WTC11 (cell line): ENCODE measurements around the gene COL16A1. TPM values are rescaled to one million over a fixed set of nuclear protein-coding genes. Genes with fewer than 3 reads are reported as not detected.

Source experiments
- ATAC-seq: fragments of 200-7000 bp; cut with Tn5 transposase; 2 replicates; pipeline ENCODE4 v1.10.0; 2021; ENCODE audit warnings: mild to moderate bottlenecking, moderate library complexity
- CTCF ChIA-PET: fragments of 300-600 bp; sonication (Branson Sonifier 250); formaldehyde crosslinking; loops from one replicate; lab custom pipeline; 2021; ENCODE audit warnings: antibody characterized with exemption; lab: Charles Lee
- POLR2A ChIA-PET: fragments of 350-600 bp; sonication (Branson Sonifier 250); formaldehyde crosslinking; loops from one replicate; lab custom pipeline; 2021; ENCODE audit warnings: antibody characterized with exemption; lab: Charles Lee
- DNase-seq: peaks from one replicate; pipeline ENCODE4 v3.0.0; 2021; ENCODE audit warnings: low spot score
- H3K27ac Mint-ChIP-seq: 2 replicates; pipeline ENCODE4 v1.8.0; 2021; ENCODE audit warnings: mixed read lengths
- H3K27me3 Mint-ChIP-seq: 2 replicates; pipeline ENCODE4 v1.8.0; 2021; ENCODE audit warnings: low read depth, mild to moderate bottlenecking, moderate library complexity, mixed read lengths
- H3K36me3 Mint-ChIP-seq: 2 replicates; pipeline ENCODE4 v1.8.0; 2021; ENCODE audit warnings: mixed read lengths
- H3K4me1 Mint-ChIP-seq: 2 replicates; pipeline ENCODE4 v1.8.0; 2022; ENCODE audit warnings: mixed read lengths
- H3K4me3 Mint-ChIP-seq: 2 replicates; pipeline ENCODE4 v1.8.0; 2021; ENCODE audit warnings: mild to moderate bottlenecking, moderate library complexity, mixed read lengths
- H3K9me3 Mint-ChIP-seq: 2 replicates; pipeline ENCODE4 v1.8.0; 2021; ENCODE audit warnings: mixed read lengths
- CBFB ChIP-seq: sonication (generic); formaldehyde crosslinking; IDR thresholded peaks from 2 replicates; pipeline ENCODE4 v1.8.1; 2022; ENCODE audit warnings: mild to moderate bottlenecking, low read depth, missing genetic modification reagents
- FOXJ3 ChIP-seq: sonication (generic); formaldehyde crosslinking; IDR thresholded peaks from 2 replicates; pipeline ENCODE4 v1.9.0; 2021; ENCODE audit warnings: missing genetic modification reagents, mild to moderate bottlenecking, borderline replicate concordance
- FOXK1 ChIP-seq: sonication (generic); formaldehyde crosslinking; IDR thresholded peaks from 2 replicates; pipeline ENCODE4 v1.8.0; 2022; ENCODE audit warnings: mild to moderate bottlenecking, moderate library complexity, missing genetic modification reagents
- GABPB1 ChIP-seq: sonication (generic); formaldehyde crosslinking; IDR thresholded peaks from 2 replicates; pipeline ENCODE4 v1.8.1; 2023; ENCODE audit warnings: mild to moderate bottlenecking, missing genetic modification reagents
- GRHL2 ChIP-seq: fragments of 250-450 bp; sonication (Bioruptor Pico); IDR thresholded peaks from 2 replicates; pipeline ENCODE4 v1.8.0; 2022; ENCODE audit warnings: mild to moderate bottlenecking, moderate library complexity; ENCODE audit not compliant: insufficient replicate concordance, severe bottlenecking
- NFE2L1 ChIP-seq: sonication (generic); formaldehyde crosslinking; IDR thresholded peaks from 2 replicates; pipeline ENCODE4 v1.8.1; 2023; ENCODE audit warnings: missing genetic modification reagents
- NFYB ChIP-seq: sonication (generic); formaldehyde crosslinking; conservative IDR thresholded peaks from 2 replicates; pipeline ENCODE4 v1.8.0; 2022; ENCODE audit warnings: low read depth, missing genetic modification reagents
- NR3C1 ChIP-seq: sonication (generic); formaldehyde crosslinking; conservative IDR thresholded peaks from 2 replicates; pipeline ENCODE4 v1.8.1; 2023; ENCODE audit warnings: low read depth, mild to moderate bottlenecking, missing genetic modification reagents
- RORB ChIP-seq: fragments of 250-450 bp; sonication (Bioruptor Pico); IDR thresholded peaks from 2 replicates; pipeline ENCODE4 v1.9.0; 2021; ENCODE audit warnings: mild to moderate bottlenecking
- TCF7 ChIP-seq: sonication (generic); formaldehyde crosslinking; IDR thresholded peaks from 2 replicates; pipeline ENCODE4 v1.8.0; 2022; ENCODE audit warnings: mild to moderate bottlenecking, low read depth, missing genetic modification reagents, moderate library complexity
- TEAD4 ChIP-seq: sonication (generic); formaldehyde crosslinking; IDR thresholded peaks from 2 replicates; pipeline ENCODE4 v1.8.0; 2022; ENCODE audit warnings: mild to moderate bottlenecking, missing genetic modification reagents
- ZBTB21 ChIP-seq: sonication (generic); formaldehyde crosslinking; IDR thresholded peaks from 2 replicates; pipeline ENCODE4 v1.8.1; 2023; ENCODE audit warnings: mild to moderate bottlenecking, missing genetic modification reagents, borderline replicate concordance
- ZNF219 ChIP-seq: sonication (generic); formaldehyde crosslinking; IDR thresholded peaks from 2 replicates; pipeline ENCODE4 v1.8.0; 2023; ENCODE audit warnings: missing genetic modification reagents, mild to moderate bottlenecking, borderline replicate concordance
- ZNF671 ChIP-seq: fragments of 250-450 bp; sonication (Bioruptor Pico); IDR thresholded peaks from 2 replicates; pipeline ENCODE4 v1.8.0; 2021; ENCODE audit warnings: mild to moderate bottlenecking
- total RNA-seq: library from RNA; stranded (reverse); gene quantifications from 3 replicates; pipeline ENCODE4 v1.2.3, GENCODE V29; 2021
- TF ChIP-seq, protein P1 (sequence below): sonication (generic); formaldehyde crosslinking; conservative IDR thresholded peaks from 2 replicates; pipeline ENCODE4 v1.8.1; 2022; ENCODE audit warnings: mild to moderate bottlenecking, missing genetic modification reagents
- TF ChIP-seq, protein P2 (sequence below): sonication (generic); formaldehyde crosslinking; IDR thresholded peaks from 2 replicates; pipeline ENCODE4 v1.8.1; 2022; ENCODE audit warnings: missing genetic modification reagents, borderline replicate concordance
- TF ChIP-seq, protein P3 (sequence below): fragments of 250-450 bp; sonication (Bioruptor Pico); conservative IDR thresholded peaks from 2 replicates; pipeline ENCODE4 v1.9.0; 2021; ENCODE audit warnings: mild to moderate bottlenecking
- TF ChIP-seq, protein P4 (sequence below): sonication (generic); formaldehyde crosslinking; IDR thresholded peaks from 2 replicates; pipeline ENCODE4 v1.8.1; 2022; ENCODE audit warnings: low read depth, mild to moderate bottlenecking, moderate library complexity, missing genetic modification reagents, borderline replicate concordance
- TF ChIP-seq, protein P5 (sequence below): sonication (generic); formaldehyde crosslinking; IDR thresholded peaks from 2 replicates; pipeline ENCODE4 v1.8.1; 2023; ENCODE audit warnings: mild to moderate bottlenecking, missing genetic modification reagents, moderate library complexity
- TF ChIP-seq, protein P6 (sequence below): sonication (generic); formaldehyde crosslinking; IDR thresholded peaks from 2 replicates; pipeline ENCODE4 v1.8.1; 2022; ENCODE audit warnings: mild to moderate bottlenecking, missing genetic modification reagents, moderate library complexity, borderline replicate concordance
- TF ChIP-seq, protein P7 (sequence below): sonication (generic); formaldehyde crosslinking; IDR thresholded peaks from 2 replicates; pipeline ENCODE4 v1.8.0; 2022; ENCODE audit warnings: missing genetic modification reagents

The COL16A1 gene
- total RNA-seq, 1 experiment from 2014 or later: 8.8 TPM

DNA sequence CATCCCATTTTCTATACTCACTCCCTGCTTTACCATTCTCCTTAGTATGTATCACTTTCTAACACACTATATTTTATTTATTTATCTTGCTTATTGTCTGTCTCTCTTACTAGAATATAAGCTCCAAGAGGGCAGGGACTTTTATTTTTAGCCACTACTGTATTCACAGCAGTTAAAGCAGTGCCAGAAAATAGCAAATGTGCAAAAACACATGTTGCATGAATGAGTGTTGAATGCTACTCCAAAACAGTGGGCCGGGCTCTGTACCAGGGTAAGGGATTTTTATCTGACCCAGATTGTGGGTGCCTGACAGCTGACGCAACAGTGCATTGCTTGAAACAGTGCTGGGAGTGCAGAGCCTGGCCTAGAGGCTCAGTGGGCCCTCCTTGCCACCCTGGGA lies 24.7 kb downstream of the COL16A1 start:
- CTCF ChIA-PET: interaction anchor here (0.9 to 4.4 kb wide), 14 partner anchors 9 to 110 kb away, joined by 3 to 22 read pairs (median 6); partner anchors contain the start of gene COL16A1
- Mint-ChIP-seq H3K27me3 (no peaks in the 10 kb centered on the region; the same call in 1 of the 2 replicates), H3K36me3 (no peaks in the 10 kb centered on the region), H3K4me3 (no peak overlapping the region), H3K9me3 (no peaks in the 10 kb centered on the region)
- DNase-seq: no peak
- no peak for ATAC-seq
- TF ChIP-seq, protein P1, sequence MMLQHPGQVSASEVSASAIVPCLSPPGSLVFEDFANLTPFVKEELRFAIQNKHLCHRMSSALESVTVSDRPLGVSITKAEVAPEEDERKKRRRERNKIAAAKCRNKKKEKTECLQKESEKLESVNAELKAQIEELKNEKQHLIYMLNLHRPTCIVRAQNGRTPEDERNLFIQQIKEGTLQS (CRISPR knock-in tag): no peak
- TF ChIP-seq, protein P2, sequence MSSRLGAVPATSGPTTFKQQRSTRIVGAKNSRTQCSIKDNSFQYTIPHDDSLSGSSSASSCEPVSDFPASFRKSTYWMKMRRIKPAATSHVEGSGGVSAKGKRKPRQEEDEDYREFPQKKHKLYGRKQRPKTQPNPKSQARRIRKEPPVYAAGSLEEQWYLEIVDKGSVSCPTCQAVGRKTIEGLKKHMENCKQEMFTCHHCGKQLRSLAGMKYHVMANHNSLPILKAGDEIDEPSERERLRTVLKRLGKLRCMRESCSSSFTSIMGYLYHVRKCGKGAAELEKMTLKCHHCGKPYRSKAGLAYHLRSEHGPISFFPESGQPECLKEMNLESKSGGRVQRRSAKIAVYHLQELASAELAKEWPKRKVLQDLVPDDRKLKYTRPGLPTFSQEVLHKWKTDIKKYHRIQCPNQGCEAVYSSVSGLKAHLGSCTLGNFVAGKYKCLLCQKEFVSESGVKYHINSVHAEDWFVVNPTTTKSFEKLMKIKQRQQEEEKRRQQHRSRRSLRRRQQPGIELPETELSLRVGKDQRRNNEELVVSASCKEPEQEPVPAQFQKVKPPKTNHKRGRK (CRISPR knock-in tag): no peak
- no peak for TF ChIP-seq TCF7 (CRISPR knock-in tag)
- TF ChIP-seq CBFB (CRISPR knock-in tag): no peak
- TF ChIP-seq, protein P3, sequence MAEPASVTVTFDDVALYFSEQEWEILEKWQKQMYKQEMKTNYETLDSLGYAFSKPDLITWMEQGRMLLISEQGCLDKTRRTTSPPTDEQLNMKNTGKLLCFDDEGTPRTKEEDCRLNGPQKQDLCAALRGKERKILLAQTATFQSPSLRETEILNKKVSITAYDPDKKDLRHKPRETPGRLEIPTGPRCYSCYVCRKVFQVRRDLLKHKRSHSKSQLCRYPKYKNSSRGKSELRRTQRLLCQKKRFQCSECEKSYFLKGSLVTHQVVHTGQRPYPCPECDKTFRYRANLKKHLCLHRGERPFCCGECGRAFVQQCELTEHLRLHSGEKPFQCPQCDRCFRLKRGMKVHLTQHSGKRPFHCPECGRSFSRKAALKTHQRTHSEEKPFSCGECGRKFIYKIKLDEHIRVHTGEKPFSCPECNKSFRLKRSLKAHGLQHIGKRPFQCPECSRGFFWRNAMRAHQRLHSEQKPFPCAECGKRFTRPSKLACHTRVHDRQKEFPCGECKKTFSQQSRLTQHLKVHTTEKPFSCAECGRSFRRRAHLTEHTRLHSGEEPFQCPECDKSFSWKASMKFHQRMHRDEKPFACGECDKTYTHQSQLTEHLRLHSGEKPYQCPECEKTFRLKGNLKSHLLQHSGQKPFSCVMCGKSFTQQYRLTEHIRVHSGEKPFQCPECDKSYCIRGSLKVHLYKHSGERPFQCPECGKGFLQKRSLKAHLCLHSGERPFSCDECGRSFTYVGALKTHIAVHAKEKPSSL (CRISPR knock-in tag): no peak
- TF ChIP-seq, protein P4, sequence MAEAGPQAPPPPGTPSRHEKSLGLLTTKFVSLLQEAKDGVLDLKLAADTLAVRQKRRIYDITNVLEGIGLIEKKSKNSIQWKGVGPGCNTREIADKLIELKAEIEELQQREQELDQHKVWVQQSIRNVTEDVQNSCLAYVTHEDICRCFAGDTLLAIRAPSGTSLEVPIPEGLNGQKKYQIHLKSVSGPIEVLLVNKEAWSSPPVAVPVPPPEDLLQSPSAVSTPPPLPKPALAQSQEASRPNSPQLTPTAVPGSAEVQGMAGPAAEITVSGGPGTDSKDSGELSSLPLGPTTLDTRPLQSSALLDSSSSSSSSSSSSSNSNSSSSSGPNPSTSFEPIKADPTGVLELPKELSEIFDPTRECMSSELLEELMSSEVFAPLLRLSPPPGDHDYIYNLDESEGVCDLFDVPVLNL (CRISPR knock-in tag): no peak
- TF ChIP-seq FOXJ3 (CRISPR knock-in tag): no peak
- TF ChIP-seq GABPB1: no peak
- TF ChIP-seq TEAD4 (CRISPR knock-in tag): no peak
- no peak for TF ChIP-seq ZNF219 (CRISPR knock-in tag)
- no peak for TF ChIP-seq NFE2L1 (CRISPR knock-in tag)
- no peak for TF ChIP-seq ZNF671 (CRISPR knock-in tag)
- TF ChIP-seq, protein P5, sequence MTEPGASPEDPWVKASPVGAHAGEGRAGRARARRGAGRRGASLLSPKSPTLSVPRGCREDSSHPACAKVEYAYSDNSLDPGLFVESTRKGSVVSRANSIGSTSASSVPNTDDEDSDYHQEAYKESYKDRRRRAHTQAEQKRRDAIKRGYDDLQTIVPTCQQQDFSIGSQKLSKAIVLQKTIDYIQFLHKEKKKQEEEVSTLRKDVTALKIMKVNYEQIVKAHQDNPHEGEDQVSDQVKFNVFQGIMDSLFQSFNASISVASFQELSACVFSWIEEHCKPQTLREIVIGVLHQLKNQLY: no peak
- TF ChIP-seq RORB (CRISPR knock-in tag): no peak
- TF ChIP-seq ZBTB21 (CRISPR knock-in tag): no peak
- TF ChIP-seq, protein P6, sequence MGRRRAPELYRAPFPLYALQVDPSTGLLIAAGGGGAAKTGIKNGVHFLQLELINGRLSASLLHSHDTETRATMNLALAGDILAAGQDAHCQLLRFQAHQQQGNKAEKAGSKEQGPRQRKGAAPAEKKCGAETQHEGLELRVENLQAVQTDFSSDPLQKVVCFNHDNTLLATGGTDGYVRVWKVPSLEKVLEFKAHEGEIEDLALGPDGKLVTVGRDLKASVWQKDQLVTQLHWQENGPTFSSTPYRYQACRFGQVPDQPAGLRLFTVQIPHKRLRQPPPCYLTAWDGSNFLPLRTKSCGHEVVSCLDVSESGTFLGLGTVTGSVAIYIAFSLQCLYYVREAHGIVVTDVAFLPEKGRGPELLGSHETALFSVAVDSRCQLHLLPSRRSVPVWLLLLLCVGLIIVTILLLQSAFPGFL: no peak
- TF ChIP-seq, all 79 proteins: peak for 0
- Mint-ChIP-seq H3K27ac (no peak overlapping the region), H3K4me1 (no peaks in the 10 kb centered on the region)
- POLR2A ChIA-PET: interaction anchor here (1.1 kb wide), 1 partner anchor 34 kb away, joined by 3 read pairs; the partner anchor contains the start of gene PEF1

DNA sequence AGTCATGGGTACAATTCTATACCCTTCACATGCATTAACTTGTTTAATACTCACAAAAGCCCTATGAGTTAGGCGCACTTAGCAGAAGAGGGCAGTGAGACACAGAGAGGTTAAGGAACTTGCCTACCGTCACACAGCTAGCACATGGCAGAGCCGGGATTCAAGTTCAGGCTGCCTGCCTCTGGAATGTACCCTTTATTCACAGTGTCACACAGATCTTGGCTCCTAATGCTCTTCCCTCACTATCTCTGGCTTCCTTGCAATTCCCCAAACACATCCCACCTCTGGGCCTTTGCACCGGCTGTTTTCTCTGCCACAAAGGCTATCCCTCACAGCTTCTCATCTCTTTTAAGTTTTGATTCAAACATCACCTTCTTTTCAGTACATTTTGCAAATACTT lies 25.1 kb downstream of the COL16A1 start:
- no peak for DNase-seq
- no peak overlapping the region for H3K27ac Mint-ChIP-seq
- POLR2A ChIA-PET: interaction anchor here (1.1 kb wide), 1 partner anchor 34 kb away, joined by 3 read pairs; the partner anchor contains the start of gene PEF1
- H3K9me3 Mint-ChIP-seq: no peaks in the 10 kb centered on the region
- H3K27me3 Mint-ChIP-seq: no peaks in the 10 kb centered on the region; the same call in 1 of the 2 replicates
- H3K4me1 Mint-ChIP-seq: no peaks in the 10 kb centered on the region
- no peak overlapping the region for H3K4me3 Mint-ChIP-seq
- no peak for ATAC-seq
- H3K36me3 Mint-ChIP-seq: no peaks in the 10 kb centered on the region
- CTCF ChIA-PET: interaction anchor here (1.2 to 4.4 kb wide), 8 partner anchors 9 to 110 kb away, joined by 3 to 22 read pairs (median 5); partner anchors contain the start of gene COL16A1
- no peak for TF ChIP-seq NFYB (CRISPR knock-in tag)
- TF ChIP-seq NR3C1 (CRISPR knock-in tag): no peak
- TF ChIP-seq FOXK1 (CRISPR knock-in tag): no peak
- TF ChIP-seq, protein P7, sequence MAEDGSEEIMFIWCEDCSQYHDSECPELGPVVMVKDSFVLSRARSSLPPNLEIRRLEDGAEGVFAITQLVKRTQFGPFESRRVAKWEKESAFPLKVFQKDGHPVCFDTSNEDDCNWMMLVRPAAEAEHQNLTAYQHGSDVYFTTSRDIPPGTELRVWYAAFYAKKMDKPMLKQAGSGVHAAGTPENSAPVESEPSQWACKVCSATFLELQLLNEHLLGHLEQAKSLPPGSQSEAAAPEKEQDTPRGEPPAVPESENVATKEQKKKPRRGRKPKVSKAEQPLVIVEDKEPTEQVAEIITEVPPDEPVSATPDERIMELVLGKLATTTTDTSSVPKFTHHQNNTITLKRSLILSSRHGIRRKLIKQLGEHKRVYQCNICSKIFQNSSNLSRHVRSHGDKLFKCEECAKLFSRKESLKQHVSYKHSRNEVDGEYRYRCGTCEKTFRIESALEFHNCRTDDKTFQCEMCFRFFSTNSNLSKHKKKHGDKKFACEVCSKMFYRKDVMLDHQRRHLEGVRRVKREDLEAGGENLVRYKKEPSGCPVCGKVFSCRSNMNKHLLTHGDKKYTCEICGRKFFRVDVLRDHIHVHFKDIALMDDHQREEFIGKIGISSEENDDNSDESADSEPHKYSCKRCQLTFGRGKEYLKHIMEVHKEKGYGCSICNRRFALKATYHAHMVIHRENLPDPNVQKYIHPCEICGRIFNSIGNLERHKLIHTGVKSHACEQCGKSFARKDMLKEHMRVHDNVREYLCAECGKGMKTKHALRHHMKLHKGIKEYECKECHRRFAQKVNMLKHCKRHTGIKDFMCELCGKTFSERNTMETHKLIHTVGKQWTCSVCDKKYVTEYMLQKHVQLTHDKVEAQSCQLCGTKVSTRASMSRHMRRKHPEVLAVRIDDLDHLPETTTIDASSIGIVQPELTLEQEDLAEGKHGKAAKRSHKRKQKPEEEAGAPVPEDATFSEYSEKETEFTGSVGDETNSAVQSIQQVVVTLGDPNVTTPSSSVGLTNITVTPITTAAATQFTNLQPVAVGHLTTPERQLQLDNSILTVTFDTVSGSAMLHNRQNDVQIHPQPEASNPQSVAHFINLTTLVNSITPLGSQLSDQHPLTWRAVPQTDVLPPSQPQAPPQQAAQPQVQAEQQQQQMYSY: no peak
- no peak for TF ChIP-seq FOXJ3 (CRISPR knock-in tag)
- TF ChIP-seq GRHL2 (CRISPR knock-in tag): no peak
- TF ChIP-seq, protein P2 (CRISPR knock-in tag): no peak
- no peak for TF ChIP-seq TCF7 (CRISPR knock-in tag)
